Effector CD4-positive, alpha-beta T cell (primary cell): Measurements from ENCODE around the gene PRSS50. TPM values are rescaled to one million over a fixed set of nuclear protein-coding genes. Genes with fewer than 3 reads are reported as not detected.
"Not testable (repeated sequence)": the region's sequence is repeated elsewhere in the genome, so short reads cannot be mapped to it uniquely, and the experiment has no call there.

Source experiments
- DNase-seq: peaks from one replicate; pipeline ENCODE4 v3.0.0-alpha.2; 2020
- total RNA-seq: gene quantifications from one replicate; lab custom pipeline; 2026; lab: John Stamatoyannopoulos, UW

Gene PRSS50
- total RNA-seq = not detected

GRCh38 chr3:46717447-46718231 lies at the start of gene PRSS50:
Gene PRSS50 (minus strand): TSS chr3:46717869. CDS start chr3:46717824, 45 bp downstream.
- DNase-seq = no peak

GRCh38 chr3:46764206-46764605 lies 46.5 kb upstream of the PRSS50 start:
- no peak for DNase-seq

- DNase-seq = no peak
Observed at GRCh38 chr3:46763178-46763577, 45.5 kb upstream of the PRSS50 start.

GRCh38 chr3:46759239-46760167 lies 41.8 kb upstream of the PRSS50 start:
- no peak for DNase-seq

GRCh38 chr3:46756642-46757041 lies 39.0 kb upstream of the PRSS50 start:
- DNase-seq = no peak

GRCh38 chr3:46755646-46756045 lies 38.0 kb upstream of the PRSS50 start:
- no peak for DNase-seq

GRCh38 chr3:46753127-46753526 lies 35.5 kb upstream of the PRSS50 start:
- not testable (repeated sequence) for DNase-seq

- DNase-seq = no peak
Observed at GRCh38 chr3:46750555-46751038, 32.9 kb upstream of the PRSS50 start.

- no peak for DNase-seq
Observed at GRCh38 chr3:46749129-46749528, 31.5 kb upstream of the PRSS50 start.

GRCh38 chr3:46748170-46748569 lies 30.5 kb upstream of the PRSS50 start:
- DNase-seq = no peak

GRCh38 chr3:46746711-46747110 lies 29.0 kb upstream of the PRSS50 start:
- no peak for DNase-seq

GRCh38 chr3:46742992-46743585 lies 25.4 kb upstream of the PRSS50 start:
- DNase-seq = no peak

- DNase-seq = not testable (repeated sequence)
Observed at GRCh38 chr3:46739565-46739964, 21.9 kb upstream of the PRSS50 start.

GRCh38 chr3:46737329-46737731 lies 19.7 kb upstream of the PRSS50 start:
- no peak for DNase-seq

GRCh38 chr3:46736006-46736872 lies 18.6 kb upstream of the PRSS50 start:
- no peak for DNase-seq

- no peak for DNase-seq
Observed at GRCh38 chr3:46734773-46735172, 17.1 kb upstream of the PRSS50 start.

- DNase-seq = no peak
Observed at GRCh38 chr3:46733026-46733800, 15.5 kb upstream of the PRSS50 start.

GRCh38 chr3:46731795-46732194 lies 14.1 kb upstream of the PRSS50 start:
- no peak for DNase-seq

- no peak for DNase-seq
Observed at GRCh38 chr3:46730819-46731218, 13.2 kb upstream of the PRSS50 start.

GRCh38 chr3:46729038-46729437 lies 11.4 kb upstream of the PRSS50 start:
- no peak for DNase-seq

GRCh38 chr3:46725621-46726314 lies 8.1 kb upstream of the PRSS50 start:
- no peak for DNase-seq
